Activated gamma-delta T cell treated with Interleukin-2 at 50 U/mL for 16 hours (primary cell): ENCODE results near the gene DDI2.

Source experiments
- DNase-seq: peaks from one replicate; pipeline ENCODE4 v3.0.0-alpha.2; 2020

DDI2 gene

GRCh38 chr1:15704526-15705183 lies 87.4 kb downstream of the DDI2 start:
- DNase-seq = no peak

GRCh38 chr1:15705184-15705566 lies 87.9 kb downstream of the DDI2 start:
- DNase-seq = no peak

- no peak for DNase-seq
Measured at GRCh38 chr1:15706751-15707150, 89.5 kb downstream of the DDI2 start.

GRCh38 chr1:15707239-15707925 lies 90.1 kb downstream of the DDI2 start:
- DNase-seq = no peak

GRCh38 chr1:15708486-15709137 lies 91.4 kb downstream of the DDI2 start:
- DNase-seq = no peak

- no peak for DNase-seq
Measured at GRCh38 chr1:15709226-15709625, 92.0 kb downstream of the DDI2 start.

GRCh38 chr1:15712168-15712567 lies 94.9 kb downstream of the DDI2 start:
- DNase-seq = no peak

GRCh38 chr1:15714406-15715136 lies 97.3 kb downstream of the DDI2 start:
- no peak for DNase-seq

GRCh38 chr1:15717418-15718125 lies 100.3 kb downstream of the DDI2 start:
- no peak for DNase-seq

GRCh38 chr1:15718199-15718601 lies 100.9 kb downstream of the DDI2 start:
- no peak for DNase-seq
